K562 (cell line): ENCODE measurements around the gene LPIN2.

ENCODE experiments used
- CTCF ChIP-seq, 3 experiments: IDR thresholded peaks in 2 of 3; conservative IDR thresholded peaks in 1 of 3; 2 replicates each; pipeline ENCODE4 v1.5.1; 2011 to 2012; ENCODE audit warnings: low read length in 3 of 3, mild to moderate bottlenecking in 3 of 3, control low read depth in 2 of 3, improper control_type of control experiment in 1 of 3, inconsistent platforms in 1 of 3, low read depth in 1 of 3, mixed read lengths in 1 of 3, moderate library complexity in 1 of 3; ENCODE audit not compliant: insufficient read depth in 2 of 3
- FOXA1 ChIP-seq: fragments of 450-650 bp; IDR thresholded peaks from 2 replicates; pipeline ENCODE4 v1.6.1; 2016; ENCODE audit warnings: mild to moderate bottlenecking, borderline replicate concordance
- MAFK ChIP-seq: IDR thresholded peaks from 2 replicates; pipeline ENCODE4 v1.6.1; 2011; ENCODE audit warnings: low read length, improper control_type of control experiment
- TF ChIP-seq, protein P1 (sequence below), 2 experiments: fragments of 450-650 bp in 1 of 2; sonication (generic) in 1 of 2; formaldehyde crosslinking in 1 of 2; IDR thresholded peaks in 1 of 2; conservative IDR thresholded peaks in 1 of 2; 2 replicates each; pipeline versions ENCODE4 v1.6.1 to v1.8.1; 2016 to 2023; ENCODE audit warnings: mild to moderate bottlenecking in 2 of 2, moderate library complexity in 2 of 2, inconsistent platforms in 1 of 2, missing genetic modification reagents in 1 of 2

DNA sequence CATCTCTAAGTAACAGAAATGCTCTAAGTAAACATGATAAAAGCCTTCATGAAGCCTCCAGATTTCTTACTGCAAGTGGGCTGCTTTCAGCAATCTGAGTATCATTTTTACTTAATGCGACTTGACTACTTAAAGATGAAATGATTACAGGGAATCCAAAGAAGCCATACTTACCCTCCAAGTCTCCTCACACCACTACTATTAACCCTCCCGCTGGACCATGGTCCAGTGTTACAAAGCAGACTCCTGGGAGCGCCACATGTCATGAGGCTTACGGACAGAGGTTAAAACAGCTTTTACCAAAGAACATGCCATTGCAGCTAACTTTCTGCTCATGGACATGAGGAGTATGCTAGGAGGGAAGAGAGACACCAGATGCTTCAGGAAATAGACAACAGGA lies 46.4 kb downstream of the LPIN2 start:
- TF ChIP-seq FOXA1, result no peak
- TF ChIP-seq CTCF (IDR thresholded peaks at IDR 0.05 in 2 of 3, conservative IDR thresholded peaks at IDR 0.05 in 1 of 3; ENCODE audit: insufficient read depth in 2 of 3, low read depth in 1 of 3, low read length in 3 of 3), result no peak
- no peak for TF ChIP-seq MAFK
- TF ChIP-seq, protein P1, sequence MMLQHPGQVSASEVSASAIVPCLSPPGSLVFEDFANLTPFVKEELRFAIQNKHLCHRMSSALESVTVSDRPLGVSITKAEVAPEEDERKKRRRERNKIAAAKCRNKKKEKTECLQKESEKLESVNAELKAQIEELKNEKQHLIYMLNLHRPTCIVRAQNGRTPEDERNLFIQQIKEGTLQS (IDR thresholded peaks at IDR 0.05), result no peak
- TF ChIP-seq, protein P1 (CRISPR knock-in tag; conservative IDR thresholded peaks at IDR 0.05), result no peak
